ENCODE measurements around the gene MGAT3. TPM values are rescaled to one million over a fixed set of nuclear protein-coding genes. Genes with fewer than 3 reads are reported as not detected.

Gene MGAT3
- total and polyA plus RNA-seq, 9 of the 15 experiments (the other 6 are each of a cell fraction or from before 2014, with no cell fraction given) = 0.10 to 11.5 (median 4.6) TPM

- TF ChIP-seq RBM14 (IDR thresholded peaks at IDR 0.05; ENCODE audit: borderline replicate concordance, insufficient read depth, low read depth, low read length) (no peak), THAP12 (CRISPR knock-in tag; IDR thresholded peaks at IDR 0.05) (no peak), CTCFL (IDR thresholded peaks at IDR 0.05; ENCODE audit: borderline replicate concordance, insufficient read depth, low read depth, low read length, poor library complexity, severe bottlenecking) (no peak), TAF1 (IDR thresholded peaks at IDR 0.05; ENCODE audit: control insufficient read depth, extremely low read depth, insufficient read depth, low read length, severe bottlenecking) (peak; percentile 15), MBD2 (IDR thresholded peaks at IDR 0.05; ENCODE audit: borderline replicate concordance, low read depth) (no peak), SMAD2 (IDR thresholded peaks at IDR 0.05; ENCODE audit: low read depth, low read length) (no peak), HDGF (IDR thresholded peaks at IDR 0.05) (0 out of 2 replicates have a peak, but pooled peaks have one; percentile 10), ZNF586 (CRISPR knock-in tag; conservative IDR thresholded peaks at IDR 0.05) (no peak), ZNF146 (CRISPR knock-in tag; IDR thresholded peaks at IDR 0.05; ENCODE audit: unreplicated experiment) (no peak), ZFP36 (IDR thresholded peaks at IDR 0.05; ENCODE audit: low read depth, low read length, partially characterized antibody) (no peak), MYBL2 (IDR thresholded peaks at IDR 0.05; ENCODE audit: low read depth) (no peak), MYBL2 (CRISPR knock-in tag; IDR thresholded peaks at IDR 0.05; ENCODE audit: borderline replicate concordance) (no peak), CBFA2T3 (IDR thresholded peaks at IDR 0.05) (peak; percentile 9; the same call in 1 of the 2 replicates), SP1 (CRISPR knock-in tag; IDR thresholded peaks at IDR 0.05) (no peak), CREM (IDR thresholded peaks at IDR 0.05; ENCODE audit: low read depth) (peak; percentile 23; the same call in 1 of the 2 replicates), MXI1 (IDR thresholded peaks at IDR 0.05; ENCODE audit: low read depth, low read length) (no peak), E4F1 (CRISPR knock-in tag; IDR thresholded peaks at IDR 0.05; ENCODE audit: borderline replicate concordance) (no peak), GTF3C2 (IDR thresholded peaks at IDR 0.05; ENCODE audit: borderline replicate concordance, extremely low read depth, insufficient read length) (no peak)
Measured at GRCh38 chr22:39530692-39531331, 74.0 kb downstream of the MGAT3 start (continued).
